K562 (cell line): ENCODE data around the gene WHAMM. TPM values are rescaled to one million over a fixed set of nuclear protein-coding genes. Genes with fewer than 3 reads are reported as not detected.

ENCODE experiments used
- CBX2 ChIP-seq: fragments of 200-600 bp; sonication (generic); IDR thresholded peaks from one replicate; pipeline ENCODE4 v1.6.1; 2012; ENCODE audit warnings: mild to moderate bottlenecking, low read length, inconsistent platforms; ENCODE audit not compliant: insufficient read depth, poor library complexity, severe bottlenecking
- DDX20 ChIP-seq: fragments of 450-650 bp; IDR thresholded peaks from 2 replicates; pipeline ENCODE4 v1.6.1; 2016; ENCODE audit warnings: missing genetic modification characterization, low read depth, mild to moderate bottlenecking, missing compliant biosample characterization, moderate library complexity
- E2F3 ChIP-seq: fragments of 250-450 bp; sonication (Bioruptor Pico); IDR thresholded peaks from 2 replicates; pipeline ENCODE4 v1.4.0; 2020; ENCODE audit warnings: mild to moderate bottlenecking
- E2F4 ChIP-seq: sonication (generic); formaldehyde crosslinking; IDR thresholded peaks from 2 replicates; pipeline ENCODE4 v1.8.0; 2022; ENCODE audit warnings: mild to moderate bottlenecking, low read depth, missing genetic modification reagents
- FOXA1 ChIP-seq: fragments of 450-650 bp; IDR thresholded peaks from 2 replicates; pipeline ENCODE4 v1.6.1; 2016; ENCODE audit warnings: mild to moderate bottlenecking, borderline replicate concordance
- FOXO4 ChIP-seq: fragments of 450-650 bp; formaldehyde crosslinking; IDR thresholded peaks from 2 replicates; pipeline ENCODE4 v1.4.0; 2020; ENCODE audit warnings: mild to moderate bottlenecking, moderate library complexity
- FOXP1 ChIP-seq: sonication (generic); formaldehyde crosslinking; IDR thresholded peaks from 2 replicates; pipeline ENCODE4 v1.8.0; 2022; ENCODE audit warnings: mild to moderate bottlenecking, missing genetic modification reagents
- HDAC2 ChIP-seq: fragments of 450-650 bp; IDR thresholded peaks from 2 replicates; pipeline ENCODE4 v1.6.1; 2016; ENCODE audit warnings: mild to moderate bottlenecking
- L3MBTL2 ChIP-seq: fragments of 450-650 bp; IDR thresholded peaks from 2 replicates; pipeline ENCODE4 v1.6.1; 2016; ENCODE audit warnings: mild to moderate bottlenecking, moderate library complexity
- NR2C1 ChIP-seq, 2 experiments: fragments of 450-650 bp; IDR thresholded peaks; 2 replicates each; pipeline ENCODE4 v1.6.1; 2017; ENCODE audit warnings: mild to moderate bottlenecking in 2 of 2, antibody characterized with exemption in 1 of 2, inconsistent platforms in 1 of 2, missing compliant biosample characterization in 1 of 2, missing genetic modification characterization in 1 of 2
- RBM17 ChIP-seq: fragments of 200-400 bp; formaldehyde crosslinking; IDR thresholded peaks from 2 replicates; pipeline ENCODE4 v1.6.1; 2017; ENCODE audit warnings: low read depth, mild to moderate bottlenecking, low read length, borderline replicate concordance
- RUNX1 ChIP-seq: sonication (generic); IDR thresholded peaks from 2 replicates; pipeline ENCODE4 v1.6.1; 2016; ENCODE audit warnings: antibody characterized with exemption, low read depth
- SREBF1 ChIP-seq: fragments of 150-350 bp; IDR thresholded peaks from 2 replicates; pipeline ENCODE4 v1.6.1; 2014; ENCODE audit warnings: antibody characterized with exemption, low read depth, low read length, borderline replicate concordance
- USF2 ChIP-seq: sonication (generic); formaldehyde crosslinking; IDR thresholded peaks from 2 replicates; pipeline ENCODE4 v1.5.0; 2020; ENCODE audit warnings: missing genetic modification reagents
- WHSC1 ChIP-seq: IDR thresholded peaks from one replicate; pipeline ENCODE4 v1.6.1; 2012; ENCODE audit warnings: low read length, control low read depth, inconsistent platforms
- ZKSCAN3 ChIP-seq: fragments of 250-450 bp; sonication (Bioruptor Pico); IDR thresholded peaks from 2 replicates; pipeline ENCODE4 v1.4.0; 2020
- ZNF318 ChIP-seq, 2 experiments: fragments of 450-650 bp; IDR thresholded peaks; 2 replicates each; pipeline ENCODE4 v1.6.1; 2016; ENCODE audit warnings: mild to moderate bottlenecking in 2 of 2, borderline replicate concordance in 1 of 2, low read depth in 1 of 2, moderate library complexity in 1 of 2
- ZNF644 ChIP-seq: fragments of 200-800 bp; sonication (Bioruptor generic); IDR thresholded peaks from 2 replicates; pipeline ENCODE4 v1.6.1; 2016; ENCODE audit warnings: low read depth, missing genetic modification characterization, missing compliant biosample characterization
- polyA plus RNA-seq, 8 experiments: library from polyadenylated mRNA; depleted of rRNA in 4 of 8; stranded (reverse) in 5 of 8; unstranded in 3 of 8; fragments of >200 nt; fragmentation: Nextera tagmentation in 2 of 8; fragmentation: Illumina TruSeq in 1 of 8; extraction: Ambion mirVana in 2 of 8; extraction: Trizol in 1 of 8; gene quantifications; 2 replicates each; pipeline versions ENCODE4 v1.2.1 to v1.2.3, GENCODE V29; 2011 to 2014; ENCODE audit warnings: inconsistent platforms in 1 of 8, missing spikeins in 1 of 8
- total RNA-seq, 7 experiments: library from RNA; depleted of rRNA in 6 of 7; stranded (reverse); fragments of >200 nt in 6 of 7; fragmentation: Illumina TruSeq in 2 of 7; extraction: Trizol in 2 of 7; gene quantifications; 2 replicates each; pipeline versions ENCODE4 v1.2.1 to v1.2.3, GENCODE V29; 2011 to 2021; ENCODE audit warnings: low replicate concordance in 1 of 7

WHAMM gene
- total and polyA plus RNA-seq, 9 of the 15 experiments (the other 6 are each of a cell fraction or from before 2014, with no cell fraction given) = 2.0 to 4.8 (median 3.6) TPM

GRCh38 chr15:82802497-82802896, 6.9 kb upstream of the WHAMM start (continued):
- TF ChIP-seq E2F4 (CRISPR knock-in tag) = no peak
- no peak for TF ChIP-seq FOXP1 (CRISPR knock-in tag)
- no peak for TF ChIP-seq ZNF318 (IDR thresholded peaks at IDR 0.05; ENCODE audit: borderline replicate concordance in 1 of 2, low read depth in 1 of 2)
- TF ChIP-seq WHSC1 = no peak
- TF ChIP-seq ZKSCAN3 (CRISPR knock-in tag) = no peak
- TF ChIP-seq RUNX1 = no peak
- TF ChIP-seq HDAC2 = peak; percentile 66; the same call in 1 of the 2 replicates
- TF ChIP-seq RBM17 = no peak
- no peak for TF ChIP-seq ZNF644 (tag)
- no peak for TF ChIP-seq CBX2
- TF ChIP-seq E2F3 (CRISPR knock-in tag) = no peak
- no peak for TF ChIP-seq FOXO4 (CRISPR knock-in tag)
- no peak for TF ChIP-seq FOXA1
- peak; percentile 34 for TF ChIP-seq L3MBTL2
- TF ChIP-seq DDX20 (tag) = no peak
- no peak for TF ChIP-seq SREBF1
- no peak for TF ChIP-seq USF2 (CRISPR knock-in tag)
- peak; percentile 26; the same call in 1 of the 2 replicates for TF ChIP-seq NR2C1 (IDR thresholded peaks at IDR 0.05)
- no peak for TF ChIP-seq NR2C1 (tag; IDR thresholded peaks at IDR 0.05)
